H1 (cell line): ENCODE results near the gene UBP1. TPM values are rescaled to one million over a fixed set of nuclear protein-coding genes. Genes with fewer than 3 reads are reported as not detected.

Experiments used
- CTCF ChIA-PET: fragments of 300-600 bp; sonication (Branson Sonifier 250); formaldehyde crosslinking; loops from one replicate; lab custom pipeline; 2021; ENCODE audit not compliant: partially characterized antibody; lab: Charles Lee
- POLR2A ChIA-PET: fragments of 300-600 bp; sonication (Branson Sonifier 250); formaldehyde crosslinking; loops from one replicate; lab custom pipeline; 2021; ENCODE audit warnings: inconsistent platforms; ENCODE audit not compliant: partially characterized antibody; lab: Charles Lee
- DNase-seq, 2 experiments: peaks; one replicate each; pipeline versions ENCODE4 v3.0.0 to v3.0.0-alpha.2; 2010 to 2022; ENCODE audit warnings: low spot score in 2 of 2, low read depth in 1 of 2, mixed read lengths in 1 of 2
- FAIRE-seq: peaks from 2 replicates; lab custom pipeline; 2011; peaks lifted over from hg19 to GRCh38; lab: Jason Lieb, UNC
- H2AFZ ChIP-seq: 2 replicates; pipeline ENCODE4 v1.8.1; 2012; ENCODE audit warnings: low read length, inconsistent platforms
- H2AK5ac ChIP-seq: 2 replicates; pipeline ENCODE4 v1.6.1; 2013; ENCODE audit warnings: low read depth, low read length
- H2BK120ac ChIP-seq: replicated peaks from 2 replicates; pipeline ENCODE3; 2013; ENCODE audit warnings: low read depth, low read length, inconsistent platforms
- H2BK12ac ChIP-seq: 2 replicates; pipeline ENCODE4 v1.6.1; 2013; ENCODE audit warnings: low read depth, low read length
- H2BK15ac ChIP-seq: 2 replicates; pipeline ENCODE4 v1.6.1; 2013; ENCODE audit warnings: low read length
- H2BK20ac ChIP-seq: 2 replicates; pipeline ENCODE4 v1.6.1; 2013; ENCODE audit warnings: low read length
- H2BK5ac ChIP-seq: 2 replicates; pipeline ENCODE4 v1.6.1; 2013; ENCODE audit warnings: low read depth, low read length
- H3K14ac ChIP-seq: 2 replicates; pipeline ENCODE4 v1.6.1; 2013; ENCODE audit warnings: inconsistent platforms; ENCODE audit not compliant: insufficient read length
- H3K18ac ChIP-seq: 2 replicates; pipeline ENCODE4 v1.6.1; 2013; ENCODE audit warnings: low read length; ENCODE audit errors: extremely low read depth
- H3K23ac ChIP-seq: 2 replicates; pipeline ENCODE4 v1.6.1; 2013; ENCODE audit warnings: inconsistent platforms; ENCODE audit not compliant: insufficient read length
- H3K23me2 ChIP-seq: 2 replicates; pipeline ENCODE4 v1.6.1; 2013; ENCODE audit warnings: low read depth, low read length
- H3K27ac ChIP-seq: 2 replicates; pipeline ENCODE4 v1.6.1; 2011; ENCODE audit warnings: low read depth, low read length, inconsistent platforms
- H3K27me3 ChIP-seq, 4 experiments: replicated peaks in 1 of 4; 1 replicate in 1 of 4; 2 replicates in 3 of 4; pipeline versions ENCODE4 v1.6.1 to v1.8.1; 2011 to 2013; ENCODE audit warnings: low read length in 3 of 4, mild to moderate bottlenecking in 3 of 4, inconsistent platforms in 2 of 4, mixed read lengths in 2 of 4, moderate library complexity in 1 of 4; ENCODE audit not compliant: control insufficient read depth in 3 of 4, insufficient read depth in 3 of 4; ENCODE audit errors: extremely low read depth in 1 of 4
- H3K36me3 ChIP-seq, 4 experiments: 2 replicates each; pipeline versions ENCODE4 v1.6.1 to v1.8.1; 2011 to 2013; ENCODE audit warnings: mild to moderate bottlenecking in 4 of 4, low read length in 3 of 4, moderate library complexity in 2 of 4, control low read depth in 1 of 4, inconsistent platforms in 1 of 4; ENCODE audit not compliant: insufficient read depth in 4 of 4, control insufficient read depth in 2 of 4
- H3K4ac ChIP-seq: replicated peaks from 2 replicates; pipeline ENCODE3; 2013; ENCODE audit warnings: low read length, low read depth, mixed read lengths, inconsistent platforms; ENCODE audit not compliant: insufficient read length
- H3K4me1 ChIP-seq, 4 experiments: replicated peaks in 1 of 4; 1 replicate in 1 of 4; 2 replicates in 3 of 4; pipeline versions ENCODE4 v1.6.1 to v1.8.1; 2011 to 2013; ENCODE audit warnings: low read length in 3 of 4, inconsistent platforms in 2 of 4, mixed read lengths in 1 of 4; ENCODE audit not compliant: insufficient read depth in 4 of 4, control insufficient read depth in 3 of 4
- H3K4me2 ChIP-seq, 2 experiments: 2 replicates each; pipeline versions ENCODE4 v1.6.1 to v1.8.1; 2011 to 2013; ENCODE audit warnings: low read depth in 2 of 2, low read length in 2 of 2, control low read depth in 1 of 2, inconsistent platforms in 1 of 2, mild to moderate bottlenecking in 1 of 2; ENCODE audit not compliant: insufficient read depth in 1 of 2
- H3K4me3 ChIP-seq, 4 experiments: fragments of 200-600, 300-600 bp in 1 of 4; sonication (generic), shearing (Covaris generic), sonication (Bioruptor Twin) in 1 of 4; 2 replicates each; pipeline versions ENCODE4 v1.5.1 to v1.8.1; 2011 to 2016; ENCODE audit warnings: low read length in 4 of 4, low read depth in 3 of 4, control low read depth in 2 of 4, inconsistent platforms in 2 of 4, mild to moderate bottlenecking in 2 of 4, mixed read lengths in 1 of 4, moderate library complexity in 1 of 4; ENCODE audit not compliant: insufficient read depth in 2 of 4; ENCODE audit errors: extremely low read depth in 1 of 4
- H3K56ac ChIP-seq: replicated peaks from 2 replicates; pipeline ENCODE3; 2013; ENCODE audit warnings: low read depth, mild to moderate bottlenecking, mixed read lengths, low read length, inconsistent platforms; ENCODE audit not compliant: insufficient read length
- H3K79me1 ChIP-seq: 2 replicates; pipeline ENCODE4 v1.6.1; 2013; ENCODE audit warnings: low read depth, low read length, control low read depth
- H3K79me2 ChIP-seq, 2 experiments: 2 replicates each; pipeline versions ENCODE4 v1.6.1 to v1.8.1; 2012 to 2013; ENCODE audit warnings: low read length in 2 of 2, mild to moderate bottlenecking in 2 of 2, inconsistent platforms in 1 of 2; ENCODE audit not compliant: insufficient read depth in 2 of 2, control insufficient read depth in 1 of 2
- H3K9ac ChIP-seq, 4 experiments: replicated peaks in 1 of 4; 1 replicate in 1 of 4; 2 replicates in 3 of 4; pipeline versions ENCODE4 v1.6.1 to v1.8.1; 2011 to 2013; ENCODE audit warnings: low read depth in 3 of 4, low read length in 3 of 4, control low read depth in 2 of 4, mild to moderate bottlenecking in 2 of 4, moderate library complexity in 2 of 4, inconsistent platforms in 1 of 4; ENCODE audit errors: extremely low read depth in 1 of 4
- H3K9me3 ChIP-seq, 2 experiments: 2 replicates each; pipeline versions ENCODE4 v1.6.1 to v1.8.1; 2012 to 2013; ENCODE audit warnings: mild to moderate bottlenecking in 2 of 2, moderate library complexity in 2 of 2, control low read depth in 1 of 2, inconsistent platforms in 1 of 2, low read depth in 1 of 2, low read length in 1 of 2, mixed read lengths in 1 of 2; ENCODE audit not compliant: insufficient read depth in 2 of 2
- H4K20me1 ChIP-seq, 2 experiments: replicated peaks in 1 of 2; 2 replicates each; pipeline versions ENCODE3 to v1.8.1; 2011 to 2013; ENCODE audit warnings: inconsistent platforms in 2 of 2, low read length in 2 of 2, mild to moderate bottlenecking in 1 of 2; ENCODE audit not compliant: insufficient read depth in 2 of 2, control insufficient read depth in 1 of 2
- H4K5ac ChIP-seq: 2 replicates; pipeline ENCODE4 v1.6.1; 2013; ENCODE audit warnings: low read length, low read depth, mixed read lengths, inconsistent platforms; ENCODE audit not compliant: insufficient read length
- H4K8ac ChIP-seq: 2 replicates; pipeline ENCODE4 v1.8.0; 2013; ENCODE audit warnings: mild to moderate bottlenecking, moderate library complexity, low read length, inconsistent platforms; ENCODE audit not compliant: insufficient read depth; ENCODE audit errors: extremely low read depth
- H4K91ac ChIP-seq: replicated peaks from 2 replicates; pipeline ENCODE3; 2013; ENCODE audit warnings: low read length, mixed read lengths, inconsistent platforms; ENCODE audit not compliant: insufficient read length
- BCL11A ChIP-seq, 2 experiments: IDR thresholded peaks; one replicate each; pipeline ENCODE4 v1.6.1; 2011; ENCODE audit warnings: low read depth in 2 of 2, low read length in 2 of 2, mild to moderate bottlenecking in 2 of 2
- CBX8 ChIP-seq: fragments of 300-800, 300-1000 bp; sonication (generic); IDR thresholded peaks from 2 replicates; pipeline ENCODE4 v1.7.1; 2016; ENCODE audit warnings: low read depth, low read length, borderline replicate concordance
- CEBPB ChIP-seq: IDR thresholded peaks from 2 replicates; pipeline ENCODE4 v1.6.1; 2012; ENCODE audit warnings: low read depth, low read length
- CHD2 ChIP-seq: IDR thresholded peaks from 2 replicates; pipeline ENCODE4 v1.6.1; 2012; ENCODE audit warnings: low read length, improper control_type of control experiment
- CTBP2 ChIP-seq: IDR thresholded peaks from 2 replicates; pipeline ENCODE4 v1.7.0; 2011; ENCODE audit warnings: borderline replicate concordance, mild to moderate bottlenecking, moderate library complexity, mixed read lengths, low read length; ENCODE audit not compliant: insufficient read depth, insufficient read length
- FOSL1 ChIP-seq: IDR thresholded peaks from 2 replicates; pipeline ENCODE4 v1.6.1; 2011; ENCODE audit warnings: mild to moderate bottlenecking, low read depth, low read length, moderate library complexity; ENCODE audit not compliant: insufficient read depth
- GTF2F1 ChIP-seq: IDR thresholded peaks from 2 replicates; pipeline ENCODE4 v1.6.1; 2012; ENCODE audit warnings: low read depth, low read length, improper control_type of control experiment, borderline replicate concordance
- HDAC6 ChIP-seq: IDR thresholded peaks from one replicate; pipeline ENCODE4 v1.7.1; 2012; ENCODE audit warnings: low read depth, mild to moderate bottlenecking, inconsistent platforms, low read length, moderate library complexity
- NANOG ChIP-seq: IDR thresholded peaks from 2 replicates; pipeline ENCODE4 v1.6.1; 2011; ENCODE audit warnings: low read length, low read depth, mild to moderate bottlenecking, inconsistent platforms; ENCODE audit not compliant: insufficient read depth, poor library complexity, severe bottlenecking
- RAD21 ChIP-seq, 2 experiments: IDR thresholded peaks in 1 of 2; conservative IDR thresholded peaks in 1 of 2; 2 replicates each; pipeline ENCODE4 v1.6.1; 2011; ENCODE audit warnings: low read depth in 2 of 2, low read length in 2 of 2, improper control_type of control experiment in 1 of 2, inconsistent platforms in 1 of 2, mild to moderate bottlenecking in 1 of 2, moderate library complexity in 1 of 2
- RBBP5 ChIP-seq: IDR thresholded peaks from 2 replicates; pipeline ENCODE4 v1.7.1; 2012; ENCODE audit warnings: low read depth, mild to moderate bottlenecking, inconsistent platforms, low read length, moderate library complexity, borderline replicate concordance
- SIN3A ChIP-seq, 2 experiments: IDR thresholded peaks in 1 of 2; conservative IDR thresholded peaks in 1 of 2; 2 replicates each; pipeline ENCODE4 v1.6.1; 2011 to 2012; ENCODE audit warnings: low read length in 2 of 2, improper control_type of control experiment in 1 of 2, low read depth in 1 of 2, mild to moderate bottlenecking in 1 of 2
- SP4 ChIP-seq: IDR thresholded peaks from 2 replicates; pipeline ENCODE4 v1.6.1; 2012; ENCODE audit warnings: low read length, inconsistent platforms
- ZNF274 ChIP-seq: IDR thresholded peaks from 2 replicates; pipeline ENCODE4 v1.7.0; 2012; ENCODE audit warnings: low read length, borderline replicate concordance; ENCODE audit errors: extremely low read depth
- WGBS, 2 experiments: shearing (Covaris generic) in 1 of 2; methylation state at CpG; one replicate each; pipeline versions ENCODE4 v1.1.6 to v1.1.7; 2013 to 2015; ENCODE audit warnings: low lambda C conversion rate in 2 of 2, mixed read lengths in 2 of 2, inconsistent platforms in 1 of 2, low coverage in 1 of 2, missing lambda C conversion rate in 1 of 2; ENCODE audit not compliant: insufficient replicate concordance in 2 of 2, insufficient coverage in 1 of 2, insufficient read length in 1 of 2; ENCODE audit errors: extremely low coverage in 1 of 2, missing lambda C conversion rate in 1 of 2; 5-methylcytosine and 5-hydroxymethylcytosine counted together
- polyA plus RNA-seq, 7 experiments: library from polyadenylated mRNA; depleted of rRNA in 3 of 7; stranded (reverse) in 5 of 7; unstranded in 2 of 7; fragments of >200 nt in 5 of 7; fragments of 200-250 nt in 2 of 7; gene quantifications; 1 replicate in 5 of 7; 2 replicates in 1 of 7; 4 replicates in 1 of 7; pipeline versions ENCODE4 v1.2.1 to v1.2.3, GENCODE V29; 2011 to 2013; ENCODE audit warnings: missing spikeins in 2 of 7, mixed read lengths in 2 of 7
- total RNA-seq: library from RNA; stranded (reverse); fragmentation: NEBNext Ultra II Directional; extraction: Animal tissue kit (Norgen Biotek cat#: 25700); gene quantifications from 2 replicates; pipeline ENCODE4 v1.2.1, GENCODE V29; 2021

UBP1 gene
- total and polyA plus RNA-seq, 2 of the 8 experiments (the other 6 are each of a cell fraction or from before 2014, with no cell fraction given): 47.3 to 71.9 TPM

GRCh38 chr3:33453331-33453761, 13.1 kb upstream of the UBP1 start:
- H3K4me3 ChIP-seq: no peak overlapping the region
- no peaks in the 10 kb centered on the region for H3K23me2 ChIP-seq
- no peaks in the 10 kb centered on the region for H4K20me1 ChIP-seq
- H3K14ac ChIP-seq: no peak overlapping the region
- no peak overlapping the region for H2BK5ac ChIP-seq
- no peak overlapping the region for H2AFZ ChIP-seq
- DNase-seq: no peak
- no peaks in the 10 kb centered on the region for H3K4me1 ChIP-seq
- H4K5ac ChIP-seq: no peak overlapping the region
- no peak overlapping the region for H2BK20ac ChIP-seq
- H2BK15ac ChIP-seq: no peak overlapping the region
- 0 out of 2 replicates have a peak overlapping the region, but pooled peaks have one; percentile 25 for H4K8ac ChIP-seq
- H3K79me2 ChIP-seq: no peaks in the 10 kb centered on the region
- no peak overlapping the region for H4K91ac ChIP-seq
- no peak overlapping the region for H3K4me2 ChIP-seq
- H2BK12ac ChIP-seq: no peak overlapping the region
- no peak overlapping the region for H3K9ac ChIP-seq
- no peak overlapping the region for H3K18ac ChIP-seq
- no peaks in the 10 kb centered on the region for H3K79me1 ChIP-seq
- no peak for FAIRE-seq
- no peaks in the 10 kb centered on the region for H3K27me3 ChIP-seq
- no peak overlapping the region for H2AK5ac ChIP-seq
- CTCF ChIA-PET: interaction anchor here (1.1 kb wide), 1 partner anchor 80 kb away, joined by 3 read pairs; no protein-coding TSS in a partner anchor
- POLR2A ChIA-PET: no interaction called here
- no peak overlapping the region for H3K4ac ChIP-seq
- no peak overlapping the region for H3K23ac ChIP-seq
- no peak overlapping the region for H2BK120ac ChIP-seq
- TF ChIP-seq CTBP2: no peak
- no peak for TF ChIP-seq RAD21 (IDR thresholded peaks at IDR 0.05 in 1 of 2, conservative IDR thresholded peaks at IDR 0.05 in 1 of 2; ENCODE audit: low read depth in 2 of 2, low read length in 2 of 2)
- TF ChIP-seq ZNF274: no peak
- TF ChIP-seq GTF2F1: no peak
- no peak for TF ChIP-seq HDAC6
- no peak for TF ChIP-seq BCL11A (IDR thresholded peaks at IDR 0.05; ENCODE audit: low read depth in 2 of 2, low read length in 2 of 2)
- no peak for TF ChIP-seq SIN3A (conservative IDR thresholded peaks at IDR 0.05 in 1 of 2, IDR thresholded peaks at IDR 0.05 in 1 of 2; ENCODE audit: low read depth in 1 of 2, low read length in 2 of 2)
- no peak for TF ChIP-seq NANOG
- TF ChIP-seq RBBP5: no peak
- no peak for TF ChIP-seq FOSL1
- no peak for TF ChIP-seq CBX8
- TF ChIP-seq CHD2: no peak
- TF ChIP-seq CEBPB: no peak
- TF ChIP-seq SP4: no peak
- TF ChIP-seq, all 59 proteins: peak for 0
- WGBS, 2 experiments: 88% methylated on average over 13 of the region's 19 CpGs; no CpG with 5 or more reads in 1 of the 2 experiments
- peaks cover 0 to 14% (median 2%) of the 10 kb centered on the region in 4 experiments; a peak in 2 of 8 replicates for H3K36me3 ChIP-seq
- no peak overlapping the region for H3K56ac ChIP-seq
- peaks cover 0 to 16% of the 10 kb centered on the region in 2 experiments; a peak in 2 of 4 replicates for H3K9me3 ChIP-seq
- no peak overlapping the region for H3K27ac ChIP-seq
